Stomach (tissue), 9 donors: ENCODE data around the gene EVC. TPM values are rescaled to one million over a fixed set of nuclear protein-coding genes. Genes with fewer than 3 reads are reported as not detected.

ENCODE experiments used
- DNase-seq, 2 donors: peaks; one replicate each; pipeline versions ENCODE4 v3.0.0 to v3.0.0-alpha.2; 2013 to 2019
- H3K27ac ChIP-seq, 5 donors: fragments of 200-600 bp in 4 of 5; sonication (generic) in 4 of 5; one replicate each; pipeline ENCODE4 v1.5.1; 2013 to 2019; ENCODE audit warnings: mild to moderate bottlenecking in 1 of 5, moderate library complexity in 1 of 5
- H3K27me3 ChIP-seq, 3 donors: fragments of 200-600 bp; sonication (generic); one replicate each; pipeline ENCODE4 v1.5.1; 2017 to 2019; ENCODE audit warnings: mixed run types in 1 of 3
- H3K36me3 ChIP-seq, 4 donors: fragments of 200-600 bp; sonication (generic); 1 replicate in 3 of 4; 2 replicates in 1 of 4; pipeline ENCODE4 v1.5.1; 2016 to 2019
- H3K4me1 ChIP-seq, 4 donors: fragments of 200-600 bp; sonication (generic); one replicate each; pipeline ENCODE4 v1.5.1; 2016 to 2019
- H3K4me3 ChIP-seq, 4 donors: fragments of 200-600 bp; sonication (generic) in 3 of 4; one replicate each; pipeline ENCODE4 v1.5.1; 2016 to 2019; ENCODE audit warnings: mild to moderate bottlenecking in 1 of 4
- H3K9me3 ChIP-seq, 4 donors: fragments of 200-600 bp; sonication (generic); one replicate each; pipeline ENCODE4 v1.5.1; 2016 to 2019
- EP300 ChIP-seq: sonication (generic); formaldehyde crosslinking; IDR thresholded peaks from one replicate; pipeline ENCODE4 v1.6.1; 2017; ENCODE audit warnings: antibody characterized with exemption
- POLR2A ChIP-seq, 4 donors: fragments of 450-650 bp; IDR thresholded peaks; one replicate each; pipeline ENCODE4 v1.6.1; 2016; ENCODE audit warnings: antibody characterized with exemption in 4 of 4, control low read depth in 2 of 4, mild to moderate bottlenecking in 1 of 4, moderate library complexity in 1 of 4
- POLR2AphosphoS5 ChIP-seq, 3 donors: sonication (generic); formaldehyde crosslinking; IDR thresholded peaks; one replicate each; pipeline ENCODE4 v1.6.1; 2016; ENCODE audit warnings: antibody characterized with exemption in 3 of 3
- WGBS, 5 donors: extraction: QIAGEN DNeasy Blood & Tissue Kit in 3 of 5; methylation state at CpG; one replicate each; pipeline versions ENCODE4 v1.1.5 to v1.1.7; 2013 to 2018; 5-methylcytosine and 5-hydroxymethylcytosine counted together
- intact Hi-C: fragments of 100-400 bp; cut with DNase I; formaldehyde crosslinking; loops from one replicate; pipeline ENCODE4 v1.15.1; 2023; ENCODE audit warnings: low total_unique reads
- polyA plus RNA-seq, 3 donors: library from polyadenylated mRNA; stranded (reverse); fragments of 200-250 nt; gene quantifications; one replicate each; pipeline ENCODE4 v1.2.3, GENCODE V29; 2013
- total RNA-seq, 5 donors: library from RNA; depleted of rRNA; stranded (reverse); fragments of >200 nt; gene quantifications; one replicate each; pipeline versions ENCODE4 v1.1.0 to v1.2.3, GENCODE V29; 2014 to 2016
- TF ChIP-seq, protein P1 (sequence below), 7 experiments: fragments of 450-650 bp in 4 of 7; fragments of 200-600 bp in 3 of 7; sonication (generic) in 3 of 7; IDR thresholded peaks; one replicate each; pipeline ENCODE4 v1.5.1; 2016 to 2019; ENCODE audit warnings: antibody characterized with exemption in 7 of 7, control low read depth in 2 of 7, mild to moderate bottlenecking in 1 of 7
- donor health status: healthy with polysubstance abuse.
- donor health status: Bipolar disorder and iron deficiency.
- donor health status: healthy.

EVC gene
- total and polyA plus RNA-seq, 8 donors = 1.5 to 346 (median 12.5) TPM

- Histone ChIP-seq H3K9me3 (no peaks in the 10 kb centered on the region), H3K4me3 (no peak overlapping the region), H3K27me3 (no peaks in the 10 kb centered on the region), H3K36me3 (peaks cover 18 to 96% (median 81%) of the 10 kb centered on the region in 4 donors), H3K4me1 (no peaks in the 10 kb centered on the region), H3K27ac (no peak overlapping the region)
- no peak for DNase-seq
- intact Hi-C loops = no loop called here
- TF ChIP-seq EP300 (no peak), POLR2A (IDR thresholded peaks at IDR 0.05) (no peak), POLR2AphosphoS5 (IDR thresholded peaks at IDR 0.05) (no peak)
- TF ChIP-seq, protein P1, sequence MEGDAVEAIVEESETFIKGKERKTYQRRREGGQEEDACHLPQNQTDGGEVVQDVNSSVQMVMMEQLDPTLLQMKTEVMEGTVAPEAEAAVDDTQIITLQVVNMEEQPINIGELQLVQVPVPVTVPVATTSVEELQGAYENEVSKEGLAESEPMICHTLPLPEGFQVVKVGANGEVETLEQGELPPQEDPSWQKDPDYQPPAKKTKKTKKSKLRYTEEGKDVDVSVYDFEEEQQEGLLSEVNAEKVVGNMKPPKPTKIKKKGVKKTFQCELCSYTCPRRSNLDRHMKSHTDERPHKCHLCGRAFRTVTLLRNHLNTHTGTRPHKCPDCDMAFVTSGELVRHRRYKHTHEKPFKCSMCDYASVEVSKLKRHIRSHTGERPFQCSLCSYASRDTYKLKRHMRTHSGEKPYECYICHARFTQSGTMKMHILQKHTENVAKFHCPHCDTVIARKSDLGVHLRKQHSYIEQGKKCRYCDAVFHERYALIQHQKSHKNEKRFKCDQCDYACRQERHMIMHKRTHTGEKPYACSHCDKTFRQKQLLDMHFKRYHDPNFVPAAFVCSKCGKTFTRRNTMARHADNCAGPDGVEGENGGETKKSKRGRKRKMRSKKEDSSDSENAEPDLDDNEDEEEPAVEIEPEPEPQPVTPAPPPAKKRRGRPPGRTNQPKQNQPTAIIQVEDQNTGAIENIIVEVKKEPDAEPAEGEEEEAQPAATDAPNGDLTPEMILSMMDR (IDR thresholded peaks at IDR 0.05) = no peak
- WGBS, 5 donors = 90 to 100% (median 96%) methylated on average over 9 of the region's 9 CpGs
These were observed 25.7 kb upstream of the EVC start for GRCh38 chr4:5685296-5685695.

DNA sequence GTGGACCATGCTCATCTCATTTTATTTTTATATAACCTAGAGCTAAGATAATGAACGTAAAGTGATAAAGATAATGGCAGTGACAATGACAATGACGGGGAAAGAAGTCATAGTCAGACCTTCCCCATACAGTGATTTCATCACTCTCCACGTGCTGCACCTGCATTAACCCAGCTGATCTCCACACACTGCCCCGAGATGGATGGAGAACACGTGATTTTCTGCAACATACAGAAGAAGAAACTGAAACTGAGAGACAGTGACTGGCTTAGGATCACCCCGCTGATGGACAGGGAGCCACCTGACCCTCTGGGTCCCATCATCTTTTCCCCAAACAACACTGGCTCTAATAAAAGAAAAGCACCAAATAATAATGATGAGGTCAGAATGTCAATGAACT, 24.7 kb upstream of the EVC start:
- Histone ChIP-seq H3K4me3 (no peak overlapping the region), H3K36me3 (peaks cover 13 to 96% (median 79%) of the 10 kb centered on the region in 4 donors), H3K9me3 (no peaks in the 10 kb centered on the region), H3K27ac (no peak overlapping the region), H3K27me3 (no peaks in the 10 kb centered on the region), H3K4me1 (no peaks in the 10 kb centered on the region)
- intact Hi-C loops = no loop called here
- TF ChIP-seq, protein P1 (IDR thresholded peaks at IDR 0.05) = no peak
- TF ChIP-seq POLR2AphosphoS5 (IDR thresholded peaks at IDR 0.05) = no peak
- 89 to 94% (median 91%) methylated on average over 6 of the region's 6 CpGs for WGBS, 5 donors
- no peak for DNase-seq

- Histone ChIP-seq H3K36me3 (peaks cover 13 to 97% (median 88%) of the 10 kb centered on the region in 4 donors), H3K27me3 (no peaks in the 10 kb centered on the region), H3K4me1 (no peaks in the 10 kb centered on the region), H3K4me3 (no peak overlapping the region), H3K27ac (no peak overlapping the region), H3K9me3 (no peaks in the 10 kb centered on the region)
- intact Hi-C loops = no loop called here
- WGBS, 5 donors = 90 to 93% (median 92%) methylated on average over 8 of the region's 8 CpGs
- TF ChIP-seq POLR2A (IDR thresholded peaks at IDR 0.05) (no peak), POLR2AphosphoS5 (IDR thresholded peaks at IDR 0.05) (no peak)
- no peak for DNase-seq
These were observed 21.9 kb upstream of the EVC start for GRCh38 chr4:5689065-5689464.

DNA sequence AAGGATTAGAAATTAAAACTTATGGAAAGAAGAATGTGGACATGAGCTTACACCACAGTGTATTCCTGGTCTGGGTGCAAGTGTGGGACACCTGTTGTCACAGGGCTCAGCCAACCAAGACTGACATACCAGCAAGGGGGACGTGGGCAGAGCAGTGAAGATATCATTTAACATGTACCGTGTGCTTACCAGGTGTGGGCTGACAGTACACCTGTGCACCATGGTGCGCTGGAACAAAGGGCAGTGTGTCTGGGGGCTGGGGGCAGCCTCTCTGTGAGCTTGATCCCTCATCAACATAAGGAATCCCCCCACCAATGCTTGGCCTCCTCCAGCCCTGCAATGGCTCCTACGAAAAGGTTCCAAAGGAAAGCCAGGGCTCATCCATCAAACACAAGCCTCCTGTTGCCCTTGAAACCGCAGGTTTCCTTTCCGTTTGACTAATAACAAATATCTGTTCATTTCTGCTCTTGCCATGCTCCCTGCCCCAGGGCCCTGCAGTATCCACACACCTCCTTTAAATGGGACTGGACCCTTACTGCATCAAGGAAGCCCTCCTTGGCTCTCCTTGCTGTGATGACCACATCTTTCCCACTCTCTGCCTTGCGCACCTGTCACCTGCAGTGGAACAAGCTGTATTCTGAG, 19.4 kb upstream of the EVC start:
- Histone ChIP-seq H3K27me3 (no peaks in the 10 kb centered on the region), H3K9me3 (no peaks in the 10 kb centered on the region), H3K27ac (no peak overlapping the region), H3K4me3 (no peak overlapping the region), H3K4me1 (no peaks in the 10 kb centered on the region), H3K36me3 (peaks cover 3 to 92% (median 81%) of the 10 kb centered on the region in 4 donors)
- no peak for DNase-seq
- intact Hi-C loops = no loop called here
- 83 to 92% (median 89%) methylated on average over 7 of the region's 7 CpGs for WGBS, 5 donors
- TF ChIP-seq EP300 (no peak), POLR2A (IDR thresholded peaks at IDR 0.05) (no peak), POLR2AphosphoS5 (IDR thresholded peaks at IDR 0.05) (no peak)
- TF ChIP-seq, protein P1 (IDR thresholded peaks at IDR 0.05) = no peak

GRCh38 chr4:5693871-5694270, 17.1 kb upstream of the EVC start:
- TF ChIP-seq POLR2AphosphoS5 (IDR thresholded peaks at IDR 0.05) = no peak
- no peak for TF ChIP-seq POLR2A (IDR thresholded peaks at IDR 0.05)
- H3K4me1 ChIP-seq = no peaks in the 10 kb centered on the region
- intact Hi-C loops = no loop called here
- H3K27ac ChIP-seq = no peak overlapping the region
- no peak overlapping the region for H3K4me3 ChIP-seq
- peaks cover 3 to 83% (median 66%) of the 10 kb centered on the region in 4 donors for H3K36me3 ChIP-seq
- no peak for DNase-seq
- no peaks in the 10 kb centered on the region for H3K9me3 ChIP-seq
- H3K27me3 ChIP-seq = no peaks in the 10 kb centered on the region
- 84 to 92% (median 85%) methylated on average over 4 of the region's 4 CpGs for WGBS, 5 donors
